OCI-LY1 (cell line): ENCODE measurements around the gene MEP1A.

Experiments used
- H2AFZ ChIP-seq: fragments of 200-600 bp; sonication (generic), shearing (Covaris generic); 2 replicates; pipeline ENCODE4 v1.6.0; 2014; ENCODE audit warnings: antibody characterized with exemption, mild to moderate bottlenecking, low read length
- H3F3A ChIP-seq: fragments of 200-600 bp; sonication (generic), shearing (Covaris generic); 2 replicates; pipeline ENCODE4 v1.6.0; 2014; ENCODE audit warnings: mild to moderate bottlenecking, antibody characterized with exemption, low read length, moderate library complexity; ENCODE audit not compliant: insufficient read depth
- H3K27ac ChIP-seq: fragments of 200-600 bp; sonication (generic); 2 replicates; pipeline ENCODE4 v1.5.1; 2014; ENCODE audit warnings: low read length, mixed run types, mild to moderate bottlenecking, low read depth; ENCODE audit not compliant: poor library complexity, severe bottlenecking
- H3K27me3 ChIP-seq: fragments of 200-600 bp; sonication (generic); 2 replicates; pipeline ENCODE4 v1.6.0; 2014; ENCODE audit warnings: antibody characterized with exemption, mild to moderate bottlenecking, low read length, moderate library complexity; ENCODE audit not compliant: insufficient read depth
- H3K36me3 ChIP-seq: fragments of 200-600 bp; sonication (generic); 2 replicates; pipeline ENCODE4 v1.6.1; 2014; ENCODE audit warnings: mild to moderate bottlenecking, antibody characterized with exemption, low read length, moderate library complexity, mixed read lengths; ENCODE audit not compliant: insufficient read depth
- H3K4me1 ChIP-seq: fragments of 200-600 bp; sonication (generic); 2 replicates; pipeline ENCODE4 v1.5.1; 2014; ENCODE audit warnings: mild to moderate bottlenecking, low read length, moderate library complexity; ENCODE audit not compliant: insufficient read depth, severe bottlenecking
- H3K4me2 ChIP-seq: fragments of 200-600 bp; sonication (generic), shearing (Covaris generic); 2 replicates; pipeline ENCODE4 v1.6.1; 2014; ENCODE audit warnings: low read length
- H3K4me3 ChIP-seq: fragments of 200-600 bp; sonication (generic); 2 replicates; pipeline ENCODE4 v1.5.1; 2014; ENCODE audit warnings: low read length, low read depth, mild to moderate bottlenecking, mixed read lengths; ENCODE audit not compliant: poor library complexity, severe bottlenecking
- H3K79me2 ChIP-seq: fragments of 200-600 bp; shearing (Covaris generic); 2 replicates; pipeline ENCODE4 v1.6.1; 2016; ENCODE audit warnings: mixed run types, low read length, mixed read lengths; ENCODE audit not compliant: insufficient read depth
- H3K9ac ChIP-seq: fragments of 200-600 bp; sonication (generic), shearing (Covaris generic); 2 replicates; pipeline ENCODE4 v1.6.1; 2014; ENCODE audit warnings: mild to moderate bottlenecking, low read length, mixed read lengths
- H3K9me2 ChIP-seq: fragments of 200-600 bp; sonication (generic), shearing (Covaris generic); 2 replicates; pipeline ENCODE4 v1.6.1; 2014; ENCODE audit warnings: low read depth, mild to moderate bottlenecking, low read length, mixed read lengths
- H3K9me3 ChIP-seq: fragments of 200-600 bp; shearing (Covaris generic); 2 replicates; pipeline ENCODE4 v1.6.1; 2014; ENCODE audit warnings: low read length, mixed read lengths
- H4K20me1 ChIP-seq: fragments of 200-600 bp; sonication (generic), shearing (Covaris generic); 2 replicates; pipeline ENCODE4 v1.6.0; 2016; ENCODE audit warnings: mild to moderate bottlenecking, low read length; ENCODE audit not compliant: insufficient read depth
- CTCF ChIP-seq: fragments of 200-600 bp; sonication (generic), shearing (Covaris generic); IDR thresholded peaks from 2 replicates; pipeline ENCODE4 v1.5.1; 2017; ENCODE audit warnings: mild to moderate bottlenecking, antibody characterized with exemption, low read length, moderate library complexity, mixed read lengths
- EZH2 ChIP-seq: fragments of 200-600 bp; sonication (generic), shearing (Covaris generic); IDR thresholded peaks from 2 replicates; pipeline ENCODE4 v1.8.0; 2017; ENCODE audit warnings: borderline replicate concordance, mixed run types, mild to moderate bottlenecking, antibody characterized with exemption, low read length, moderate library complexity, mixed read lengths

The MEP1A gene

GRCh38 chr6:46757214-46757596 is 36.0 kb upstream of the MEP1A start:
- H3K9me2 ChIP-seq: no peaks in the 10 kb centered on the region
- TF ChIP-seq CTCF: no peak
- no peak for TF ChIP-seq EZH2
- H3K4me3 ChIP-seq: no peak overlapping the region
- no peak overlapping the region for H3K9ac ChIP-seq
- H3K27me3 ChIP-seq: no peaks in the 10 kb centered on the region
- no peak overlapping the region for H3K4me2 ChIP-seq
- no peaks in the 10 kb centered on the region for H3K79me2 ChIP-seq
- H3F3A ChIP-seq: no peaks in the 10 kb centered on the region
- H3K9me3 ChIP-seq: no peaks in the 10 kb centered on the region
- H3K4me1 ChIP-seq: no peaks in the 10 kb centered on the region
- H2AFZ ChIP-seq: no peak overlapping the region
- H3K27ac ChIP-seq: no peak overlapping the region
- H3K36me3 ChIP-seq: no peaks in the 10 kb centered on the region
- H4K20me1 ChIP-seq: no peaks in the 10 kb centered on the region

- no peaks in the 10 kb centered on the region for H4K20me1 ChIP-seq
- no peaks in the 10 kb centered on the region for H3K27me3 ChIP-seq
- H3K27ac ChIP-seq: no peak overlapping the region
- H3K36me3 ChIP-seq: no peaks in the 10 kb centered on the region
- TF ChIP-seq EZH2: no peak
- TF ChIP-seq CTCF: no peak
- H3K4me1 ChIP-seq: no peaks in the 10 kb centered on the region
- H3F3A ChIP-seq: no peaks in the 10 kb centered on the region
- H3K4me3 ChIP-seq: no peak overlapping the region
- no peaks in the 10 kb centered on the region for H3K9me3 ChIP-seq
- H3K9me2 ChIP-seq: no peaks in the 10 kb centered on the region
- no peak overlapping the region for H2AFZ ChIP-seq
- H3K9ac ChIP-seq: no peak overlapping the region
- H3K79me2 ChIP-seq: no peaks in the 10 kb centered on the region
- no peak overlapping the region for H3K4me2 ChIP-seq
Observed at GRCh38 chr6:46758960-46759753, 34.0 kb upstream of the MEP1A start.

- no peaks in the 10 kb centered on the region for H3F3A ChIP-seq
- no peak overlapping the region for H3K27ac ChIP-seq
- H3K4me3 ChIP-seq: no peak overlapping the region
- no peaks in the 10 kb centered on the region for H3K9me3 ChIP-seq
- no peaks in the 10 kb centered on the region for H3K27me3 ChIP-seq
- no peak overlapping the region for H3K4me2 ChIP-seq
- no peaks in the 10 kb centered on the region for H3K79me2 ChIP-seq
- TF ChIP-seq CTCF (no peak), EZH2 (no peak)
- H3K4me1 ChIP-seq: no peaks in the 10 kb centered on the region
- H3K9me2 ChIP-seq: no peaks in the 10 kb centered on the region
- H3K36me3 ChIP-seq: no peaks in the 10 kb centered on the region
- no peak overlapping the region for H2AFZ ChIP-seq
- no peak overlapping the region for H3K9ac ChIP-seq
- no peaks in the 10 kb centered on the region for H4K20me1 ChIP-seq
Observed at GRCh38 chr6:46760925-46761324, 32.3 kb upstream of the MEP1A start.
